Hepatocyte (in vitro differentiated cells): ENCODE data around the gene RASGEF1C. TPM values are rescaled to one million over a fixed set of nuclear protein-coding genes. Genes with fewer than 3 reads are reported as not detected.

ENCODE experiments used
- DNase-seq: peaks from one replicate; pipeline ENCODE4 v3.0.0-alpha.2; 2016; ENCODE audit warnings: low spot score
- H2AFZ ChIP-seq: fragments of 200-600 bp; sonication (generic); 2 replicates; pipeline ENCODE4 v1.6.0; 2016; ENCODE audit warnings: antibody characterized with exemption, mild to moderate bottlenecking
- H3K27ac ChIP-seq: fragments of 200-600 bp; sonication (generic); 2 replicates; pipeline ENCODE4 v1.5.1; 2016; ENCODE audit warnings: mild to moderate bottlenecking
- H3K27me3 ChIP-seq: fragments of 200-600 bp; sonication (generic); 2 replicates; pipeline ENCODE4 v1.6.1; 2016
- H3K36me3 ChIP-seq: fragments of 200-600 bp; sonication (generic); replicated peaks from 2 replicates; pipeline ENCODE4 v1.5.1; 2016; ENCODE audit warnings: low read depth; ENCODE audit not compliant: insufficient read depth
- H3K4me1 ChIP-seq: fragments of 200-600 bp; sonication (generic); 2 replicates; pipeline ENCODE4 v1.5.1; 2016; ENCODE audit warnings: mild to moderate bottlenecking, moderate library complexity; ENCODE audit not compliant: insufficient read depth
- H3K4me2 ChIP-seq: fragments of 200-600 bp; sonication (generic); 2 replicates; pipeline ENCODE4 v1.6.0; 2016
- H3K4me3 ChIP-seq: fragments of 200-600 bp; sonication (generic); 2 replicates; pipeline ENCODE4 v1.5.1; 2016; ENCODE audit warnings: mild to moderate bottlenecking
- H3K79me2 ChIP-seq: fragments of 200-600 bp; sonication (generic); 2 replicates; pipeline ENCODE4 v1.6.0; 2017; ENCODE audit warnings: mild to moderate bottlenecking
- H3K9me2 ChIP-seq: fragments of 200-600 bp; sonication (generic); replicated peaks from 2 replicates; pipeline ENCODE4 v1.6.0; 2017; ENCODE audit warnings: mild to moderate bottlenecking; ENCODE audit not compliant: insufficient read depth
- H3K9me3 ChIP-seq: fragments of 200-600 bp; sonication (generic); 2 replicates; pipeline ENCODE4 v1.5.1; 2016; ENCODE audit warnings: low read depth, mild to moderate bottlenecking
- H4K20me1 ChIP-seq: fragments of 200-600 bp; sonication (generic); 2 replicates; pipeline ENCODE4 v1.6.0; 2016; ENCODE audit warnings: mild to moderate bottlenecking; ENCODE audit not compliant: insufficient read depth, poor library complexity, severe bottlenecking
- EZH2 ChIP-seq: fragments of 200-600 bp; sonication (generic); IDR thresholded peaks from 2 replicates; pipeline ENCODE4 v1.6.1; 2016; ENCODE audit warnings: antibody characterized with exemption, mild to moderate bottlenecking, borderline replicate concordance
- EZH2phosphoT487 ChIP-seq: fragments of 200-600 bp; sonication (generic); IDR thresholded peaks from one replicate; pipeline ENCODE4 v1.6.1; 2018; ENCODE audit warnings: antibody characterized with exemption, mild to moderate bottlenecking, low read depth, moderate library complexity; ENCODE audit not compliant: unreplicated experiment, severe bottlenecking
- WGBS: methylation state at CpG from one replicate; pipeline ENCODE4 v1.1.6; 2016; ENCODE audit warnings: low lambda C conversion rate; ENCODE audit errors: missing lambda C conversion rate; 5-methylcytosine and 5-hydroxymethylcytosine counted together
- polyA plus RNA-seq: library from polyadenylated mRNA; unstranded; fragments of >200 nt; fragmentation: Nextera tagmentation; extraction: Ambion mirVana; gene quantifications from 2 replicates; pipeline ENCODE4 v1.2.1, GENCODE V29; 2016
- total RNA-seq: library from RNA; depleted of rRNA; stranded (reverse); fragments of >200 nt; gene quantifications from 2 replicates; pipeline ENCODE4 v1.2.3, GENCODE V29; 2014
- TF ChIP-seq, protein P1 (sequence below): fragments of 200-600 bp; sonication (generic); IDR thresholded peaks from 2 replicates; pipeline ENCODE4 v1.5.1; 2016; ENCODE audit warnings: antibody characterized with exemption, mild to moderate bottlenecking; ENCODE audit not compliant: poor library complexity

RASGEF1C gene
- total and polyA plus RNA-seq, 2 experiments from 2014 or later: not detected

DNA sequence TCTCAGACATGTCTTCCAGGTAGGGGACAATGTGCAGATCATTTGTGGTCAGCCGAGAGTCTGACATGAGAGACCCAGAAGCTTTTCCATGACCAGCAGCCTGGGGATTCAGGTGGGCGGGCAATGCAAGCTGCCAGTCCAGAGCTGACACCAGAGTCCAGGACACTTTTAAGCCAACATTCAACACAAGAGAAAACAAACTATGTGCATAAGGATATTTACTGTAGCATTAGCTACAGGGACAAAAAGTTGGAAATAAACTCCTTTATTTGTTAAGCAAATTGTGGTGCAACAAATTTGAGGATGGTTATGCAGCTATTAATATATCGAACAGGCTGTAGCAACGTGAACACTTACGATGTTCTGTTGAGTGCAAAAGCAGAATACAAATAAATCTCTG, 127.5 kb downstream of the RASGEF1C start:
- no peaks in the 10 kb centered on the region for H3K9me3 ChIP-seq
- H3K36me3 ChIP-seq: no peaks in the 10 kb centered on the region
- no peaks in the 10 kb centered on the region for H4K20me1 ChIP-seq
- H2AFZ ChIP-seq: no peak overlapping the region
- no peaks in the 10 kb centered on the region for H3K27me3 ChIP-seq
- no peaks in the 10 kb centered on the region for H3K9me2 ChIP-seq
- H3K27ac ChIP-seq: no peak overlapping the region
- WGBS: 75% methylated on average over 5 of the region's 5 CpGs
- DNase-seq: no peak
- no peaks in the 10 kb centered on the region for H3K79me2 ChIP-seq
- H3K4me1 ChIP-seq: no peaks in the 10 kb centered on the region
- H3K4me3 ChIP-seq: no peak overlapping the region
- no peak for TF ChIP-seq EZH2
- TF ChIP-seq EZH2phosphoT487: no peak
- TF ChIP-seq, protein P1, sequence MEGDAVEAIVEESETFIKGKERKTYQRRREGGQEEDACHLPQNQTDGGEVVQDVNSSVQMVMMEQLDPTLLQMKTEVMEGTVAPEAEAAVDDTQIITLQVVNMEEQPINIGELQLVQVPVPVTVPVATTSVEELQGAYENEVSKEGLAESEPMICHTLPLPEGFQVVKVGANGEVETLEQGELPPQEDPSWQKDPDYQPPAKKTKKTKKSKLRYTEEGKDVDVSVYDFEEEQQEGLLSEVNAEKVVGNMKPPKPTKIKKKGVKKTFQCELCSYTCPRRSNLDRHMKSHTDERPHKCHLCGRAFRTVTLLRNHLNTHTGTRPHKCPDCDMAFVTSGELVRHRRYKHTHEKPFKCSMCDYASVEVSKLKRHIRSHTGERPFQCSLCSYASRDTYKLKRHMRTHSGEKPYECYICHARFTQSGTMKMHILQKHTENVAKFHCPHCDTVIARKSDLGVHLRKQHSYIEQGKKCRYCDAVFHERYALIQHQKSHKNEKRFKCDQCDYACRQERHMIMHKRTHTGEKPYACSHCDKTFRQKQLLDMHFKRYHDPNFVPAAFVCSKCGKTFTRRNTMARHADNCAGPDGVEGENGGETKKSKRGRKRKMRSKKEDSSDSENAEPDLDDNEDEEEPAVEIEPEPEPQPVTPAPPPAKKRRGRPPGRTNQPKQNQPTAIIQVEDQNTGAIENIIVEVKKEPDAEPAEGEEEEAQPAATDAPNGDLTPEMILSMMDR: no peak
- no peak overlapping the region for H3K4me2 ChIP-seq

GRCh38 chr5:180080486-180081280, 128.3 kb downstream of the RASGEF1C start:
- no peaks in the 10 kb centered on the region for H3K4me1 ChIP-seq
- no peak overlapping the region for H3K4me2 ChIP-seq
- DNase-seq: no peak
- no peaks in the 10 kb centered on the region for H3K27me3 ChIP-seq
- 94% methylated on average over 24 of the region's 24 CpGs for WGBS
- no peak overlapping the region for H3K27ac ChIP-seq
- no peaks in the 10 kb centered on the region for H3K79me2 ChIP-seq
- H2AFZ ChIP-seq: no peak overlapping the region
- H3K9me3 ChIP-seq: no peaks in the 10 kb centered on the region
- no peak for TF ChIP-seq EZH2phosphoT487
- no peak for TF ChIP-seq EZH2
- TF ChIP-seq, protein P1: no peak
- no peaks in the 10 kb centered on the region for H3K36me3 ChIP-seq
- no peak overlapping the region for H3K4me3 ChIP-seq
- H4K20me1 ChIP-seq: no peaks in the 10 kb centered on the region
- H3K9me2 ChIP-seq: no peaks in the 10 kb centered on the region

- Histone ChIP-seq H3K4me1 (no peaks in the 10 kb centered on the region), H3K9me2 (no peaks in the 10 kb centered on the region), H3K79me2 (no peaks in the 10 kb centered on the region), H4K20me1 (no peaks in the 10 kb centered on the region), H3K27me3 (no peaks in the 10 kb centered on the region), H3K4me2 (no peak overlapping the region), H2AFZ (no peak overlapping the region), H3K4me3 (no peak overlapping the region), H3K36me3 (no peaks in the 10 kb centered on the region), H3K27ac (no peak overlapping the region), H3K9me3 (no peaks in the 10 kb centered on the region)
- TF ChIP-seq EZH2 (no peak), EZH2phosphoT487 (no peak)
- TF ChIP-seq, protein P1: no peak
- 88% methylated on average over 14 of the region's 14 CpGs for WGBS
- no peak for DNase-seq
These were observed 129.1 kb downstream of the RASGEF1C start for GRCh38 chr5:180079702-180080466.
